GM12891 (cell line): ENCODE results near the gene ANKRD63.

Experiments used
- POLR2A ChIP-seq: IDR thresholded peaks from 2 replicates; pipeline ENCODE4 v1.6.1; 2011; ENCODE audit warnings: low read depth, low read length, control low read depth
- SPI1 ChIP-seq: IDR thresholded peaks from 2 replicates; pipeline ENCODE4 v1.6.1; 2011; ENCODE audit warnings: low read depth, low read length, control low read depth
- TAF1 ChIP-seq: IDR thresholded peaks from 2 replicates; pipeline ENCODE4 v1.6.1; 2011; ENCODE audit warnings: low read depth, low read length, control low read depth

DNA sequence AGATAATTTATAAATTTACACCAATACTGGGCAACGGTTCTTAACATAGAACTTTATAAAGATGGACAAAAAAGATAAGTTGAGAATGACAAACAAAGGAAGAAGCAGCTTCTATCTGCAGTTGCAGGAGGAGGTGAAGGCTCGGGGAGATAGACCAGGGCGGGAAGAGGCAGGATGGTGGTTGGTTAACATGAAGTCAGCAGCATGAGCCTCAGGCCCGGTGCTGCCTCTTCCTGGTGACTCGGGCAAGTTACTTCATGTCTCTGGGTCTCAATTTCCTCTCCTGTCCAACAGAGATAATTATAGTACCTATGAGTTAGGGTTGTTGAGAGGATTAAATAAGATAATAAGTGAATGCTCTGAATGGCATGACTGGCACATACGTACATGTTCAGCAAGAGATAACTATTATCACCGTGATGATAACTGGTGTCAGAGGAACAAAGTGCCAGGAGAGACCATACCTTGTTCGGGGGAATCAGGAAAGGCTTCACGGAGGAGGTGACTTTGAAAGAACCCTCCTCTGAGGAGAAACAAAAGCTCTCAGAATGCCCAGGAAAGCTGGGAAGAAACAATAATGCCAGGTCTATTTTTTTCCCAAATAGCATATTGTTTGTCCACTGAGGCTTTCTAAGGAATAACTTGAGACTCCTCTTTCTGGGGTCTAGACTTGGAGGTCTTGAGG lies 39.6 kb downstream of the ANKRD63 start:
- TF ChIP-seq SPI1 (no peak), POLR2A (no peak), TAF1 (no peak)
